ENCODE data around the gene TRAPPC8.
"Not testable (repeated sequence)": the region's sequence is repeated elsewhere in the genome, so short reads cannot be mapped to it uniquely, and the experiment has no call there.

The TRAPPC8 gene

GRCh38 chr18:31821545-31822171 is 121.3 kb downstream of the TRAPPC8 start:
- Histone ChIP-seq H2AFZ (ENCODE audit: low read length, unreplicated experiment) (no peak overlapping the region), H3K27ac (ENCODE audit: low read depth, low read length) (no peak overlapping the region), H3K4me1 (ENCODE audit: control insufficient read depth, insufficient read depth, low read length, unreplicated experiment) (no peaks in the 10 kb centered on the region), H3K4me3 (ENCODE audit: low read depth, low read length) (no peak overlapping the region), H3K27me3 (ENCODE audit: insufficient read depth, low read length) (peaks cover 14% of the 10 kb centered on the region; the same call in 1 of the 2 replicates), H3K36me3 (ENCODE audit: insufficient read depth, low read length) (no peaks in the 10 kb centered on the region), H3K79me2 (ENCODE audit: control insufficient read depth, insufficient read depth, low read length, unreplicated experiment) (no peaks in the 10 kb centered on the region)

- H3K36me3 ChIP-seq (ENCODE audit: insufficient read depth, low read length), result no peaks in the 10 kb centered on the region
- H3K4me3 ChIP-seq (ENCODE audit: low read depth, low read length), result no peak overlapping the region
- no peak overlapping the region for H2AFZ ChIP-seq (ENCODE audit: low read length, unreplicated experiment)
- H3K27me3 ChIP-seq (ENCODE audit: insufficient read depth, low read length), result peaks cover 19% of the 10 kb centered on the region; the same call in 1 of the 2 replicates
- no peaks in the 10 kb centered on the region for H3K4me1 ChIP-seq (ENCODE audit: control insufficient read depth, insufficient read depth, low read length, unreplicated experiment)
- H3K79me2 ChIP-seq (ENCODE audit: control insufficient read depth, insufficient read depth, low read length, unreplicated experiment), result no peaks in the 10 kb centered on the region
- no peak overlapping the region for H3K27ac ChIP-seq (ENCODE audit: low read depth, low read length)
Measured at GRCh38 chr18:31819925-31820229, 123.1 kb downstream of the TRAPPC8 start.

- Histone ChIP-seq H3K27ac (ENCODE audit: low read depth, low read length) (no peak overlapping the region), H3K4me3 (ENCODE audit: low read depth, low read length) (no peak overlapping the region), H2AFZ (ENCODE audit: low read length, unreplicated experiment) (no peak overlapping the region), H3K27me3 (ENCODE audit: insufficient read depth, low read length) (peaks cover 20% of the 10 kb centered on the region; the same call in 1 of the 2 replicates), H3K36me3 (ENCODE audit: insufficient read depth, low read length) (no peaks in the 10 kb centered on the region), H3K79me2 (ENCODE audit: control insufficient read depth, insufficient read depth, low read length, unreplicated experiment) (no peaks in the 10 kb centered on the region), H3K4me1 (ENCODE audit: control insufficient read depth, insufficient read depth, low read length, unreplicated experiment) (no peaks in the 10 kb centered on the region)
Measured at GRCh38 chr18:31819106-31819924, 123.6 kb downstream of the TRAPPC8 start.

DNA sequence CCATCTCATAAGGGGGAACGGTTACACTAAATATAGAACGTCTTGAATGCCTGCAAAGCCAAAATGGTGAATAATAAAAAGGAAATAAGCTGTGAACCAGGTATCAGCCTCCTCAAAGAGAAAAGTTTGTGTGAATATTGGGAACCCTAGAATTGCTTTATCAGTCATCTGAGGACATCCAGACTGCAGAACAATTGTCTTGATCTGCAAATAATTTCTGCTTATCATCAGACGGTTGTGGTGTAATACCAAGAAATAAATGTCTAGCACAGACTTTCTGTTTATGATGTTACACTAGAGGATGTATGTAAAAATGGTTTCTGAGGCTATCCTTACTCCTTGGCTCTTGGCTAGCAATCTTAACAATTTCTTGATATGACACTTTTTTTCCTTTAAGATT is 128.8 kb downstream of the TRAPPC8 start:
- H3K79me2 ChIP-seq (ENCODE audit: control insufficient read depth, insufficient read depth, low read length, unreplicated experiment), result no peaks in the 10 kb centered on the region
- no peak overlapping the region for H3K4me3 ChIP-seq (ENCODE audit: low read depth, low read length)
- peaks cover 30% of the 10 kb centered on the region; the same call in 1 of the 2 replicates for H3K27me3 ChIP-seq (ENCODE audit: insufficient read depth, low read length)
- no peaks in the 10 kb centered on the region for H3K4me1 ChIP-seq (ENCODE audit: control insufficient read depth, insufficient read depth, low read length, unreplicated experiment)
- no peak overlapping the region for H3K27ac ChIP-seq (ENCODE audit: low read depth, low read length)
- H3K36me3 ChIP-seq (ENCODE audit: insufficient read depth, low read length), result no peaks in the 10 kb centered on the region
- H2AFZ ChIP-seq (ENCODE audit: low read length, unreplicated experiment), result no peak overlapping the region

- 0 out of 2 replicates have a peak, but pooled peaks cover 10% of the 10 kb centered on the region for H3K27me3 ChIP-seq (ENCODE audit: insufficient read depth, low read length)
- H3K36me3 ChIP-seq (ENCODE audit: insufficient read depth, low read length); H3K27ac ChIP-seq (ENCODE audit: low read depth, low read length); H2AFZ ChIP-seq (ENCODE audit: low read length, unreplicated experiment); H3K4me1 ChIP-seq (ENCODE audit: control insufficient read depth, insufficient read depth, low read length, unreplicated experiment); H3K79me2 ChIP-seq (ENCODE audit: control insufficient read depth, insufficient read depth, low read length, unreplicated experiment); H3K4me3 ChIP-seq (ENCODE audit: low read depth, low read length): not testable (repeated sequence)
Measured at GRCh38 chr18:31810336-31811130, 132.4 kb downstream of the TRAPPC8 start.

GRCh38 chr18:31809049-31809448 is 133.9 kb downstream of the TRAPPC8 start:
- H3K27ac ChIP-seq (ENCODE audit: low read depth, low read length); H3K27me3 ChIP-seq (ENCODE audit: insufficient read depth, low read length); H2AFZ ChIP-seq (ENCODE audit: low read length, unreplicated experiment); H3K36me3 ChIP-seq (ENCODE audit: insufficient read depth, low read length); H3K4me3 ChIP-seq (ENCODE audit: low read depth, low read length); H3K4me1 ChIP-seq (ENCODE audit: control insufficient read depth, insufficient read depth, low read length, unreplicated experiment); H3K79me2 ChIP-seq (ENCODE audit: control insufficient read depth, insufficient read depth, low read length, unreplicated experiment): not testable (repeated sequence)

DNA sequence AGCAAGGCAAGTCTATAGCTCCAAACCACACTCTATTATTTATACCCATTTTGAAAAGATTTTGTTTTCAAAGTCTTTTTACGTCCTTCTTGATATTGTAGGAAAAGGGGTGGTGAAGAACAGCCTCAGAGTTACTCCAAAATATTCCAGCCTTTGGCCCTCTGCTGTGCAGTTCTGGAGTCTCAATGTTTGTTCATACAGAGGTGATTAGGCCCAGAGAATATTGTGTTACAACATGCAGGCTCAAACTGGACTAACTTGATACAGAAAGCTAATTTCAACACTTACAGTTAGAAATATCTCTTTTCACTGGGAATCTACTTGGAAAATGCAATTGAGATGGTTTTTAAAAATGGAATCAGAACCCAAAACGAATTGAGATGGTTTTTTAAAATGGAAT is 141.8 kb downstream of the TRAPPC8 start:
- Histone ChIP-seq H3K36me3 (ENCODE audit: insufficient read depth, low read length) (no peaks in the 10 kb centered on the region), H3K4me1 (ENCODE audit: control insufficient read depth, insufficient read depth, low read length, unreplicated experiment) (no peaks in the 10 kb centered on the region), H3K4me3 (ENCODE audit: low read depth, low read length) (no peak overlapping the region), H3K27ac (ENCODE audit: low read depth, low read length) (no peak overlapping the region), H3K79me2 (ENCODE audit: control insufficient read depth, insufficient read depth, low read length, unreplicated experiment) (no peaks in the 10 kb centered on the region), H2AFZ (ENCODE audit: low read length, unreplicated experiment) (no peak overlapping the region), H3K27me3 (ENCODE audit: insufficient read depth, low read length) (peaks cover 30% of the 10 kb centered on the region)

DNA sequence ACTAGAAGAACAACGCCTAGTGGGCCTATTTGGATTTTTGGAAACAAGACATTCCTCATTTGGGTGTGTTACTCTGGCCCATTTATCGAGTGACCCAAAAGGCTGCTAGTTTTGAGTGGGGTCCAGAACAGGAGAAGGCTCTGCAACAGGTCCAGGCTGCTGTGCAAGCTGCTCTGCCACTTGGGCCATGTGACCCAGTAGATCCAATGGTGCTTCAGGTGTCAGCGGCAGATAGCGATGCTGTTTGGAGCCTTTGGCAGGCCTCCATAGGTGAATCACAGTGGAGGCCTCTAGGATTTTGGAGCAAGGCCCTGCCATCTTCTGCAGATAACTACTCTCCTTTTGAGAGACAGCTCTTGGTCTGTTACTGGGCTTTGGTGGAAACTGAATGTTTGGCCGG is 143.7 kb downstream of the TRAPPC8 start:
- H3K79me2 ChIP-seq (ENCODE audit: control insufficient read depth, insufficient read depth, low read length, unreplicated experiment); H3K27ac ChIP-seq (ENCODE audit: low read depth, low read length); H2AFZ ChIP-seq (ENCODE audit: low read length, unreplicated experiment); H3K4me3 ChIP-seq (ENCODE audit: low read depth, low read length); H3K4me1 ChIP-seq (ENCODE audit: control insufficient read depth, insufficient read depth, low read length, unreplicated experiment); H3K36me3 ChIP-seq (ENCODE audit: insufficient read depth, low read length): not testable (repeated sequence)
- peaks cover 43% of the 10 kb centered on the region; the same call in 1 of the 2 replicates for H3K27me3 ChIP-seq (ENCODE audit: insufficient read depth, low read length)

DNA sequence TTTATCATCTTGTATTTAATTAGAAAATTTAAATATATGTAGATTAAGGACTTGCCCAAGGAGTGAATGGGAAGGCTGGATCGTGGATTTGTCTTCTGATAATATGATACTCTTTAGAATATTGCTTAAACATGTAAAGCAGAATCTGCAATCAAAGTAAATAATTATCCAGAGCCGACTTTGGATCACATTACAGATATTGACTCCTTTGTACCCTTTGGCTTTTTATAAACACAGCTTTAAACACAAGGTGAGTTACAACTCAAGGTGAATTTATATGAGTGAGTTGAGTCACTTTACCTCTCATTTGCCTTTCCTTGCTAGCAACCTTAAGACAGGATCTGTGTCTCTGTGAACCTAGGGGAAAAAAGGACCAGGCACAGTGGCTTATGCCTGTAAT is 144.5 kb downstream of the TRAPPC8 start:
- no peaks in the 10 kb centered on the region for H3K4me1 ChIP-seq (ENCODE audit: control insufficient read depth, insufficient read depth, low read length, unreplicated experiment)
- no peak overlapping the region for H3K27ac ChIP-seq (ENCODE audit: low read depth, low read length)
- H3K4me3 ChIP-seq (ENCODE audit: low read depth, low read length), result no peak overlapping the region
- peaks cover 51% of the 10 kb centered on the region; the same call in 1 of the 2 replicates for H3K27me3 ChIP-seq (ENCODE audit: insufficient read depth, low read length)
- H2AFZ ChIP-seq (ENCODE audit: low read length, unreplicated experiment), result no peak overlapping the region
- H3K79me2 ChIP-seq (ENCODE audit: control insufficient read depth, insufficient read depth, low read length, unreplicated experiment), result no peaks in the 10 kb centered on the region
- no peaks in the 10 kb centered on the region for H3K36me3 ChIP-seq (ENCODE audit: insufficient read depth, low read length)

DNA sequence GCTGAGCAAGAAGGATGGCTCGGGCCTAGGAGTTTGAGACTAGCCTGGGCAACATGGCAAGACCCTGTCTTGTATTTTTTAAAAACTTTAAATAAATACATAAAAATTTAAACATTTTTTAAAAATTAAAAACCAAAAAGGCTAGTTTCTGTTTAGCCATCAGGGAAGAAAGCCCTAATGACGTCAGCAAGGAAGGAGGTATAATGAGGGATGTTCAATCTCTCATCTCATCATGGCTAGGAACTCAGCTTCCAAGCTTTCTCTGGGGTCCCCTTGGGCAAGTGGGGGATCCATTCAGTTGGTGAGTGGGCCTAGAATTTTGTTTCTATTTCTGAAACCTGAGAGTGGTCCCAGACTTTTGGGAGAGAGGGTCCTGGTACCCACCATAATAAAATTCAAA is 147.2 kb downstream of the TRAPPC8 start:
- Histone ChIP-seq H2AFZ (ENCODE audit: low read length, unreplicated experiment) (no peak overlapping the region), H3K36me3 (ENCODE audit: insufficient read depth, low read length) (no peaks in the 10 kb centered on the region), H3K27me3 (ENCODE audit: insufficient read depth, low read length) (peaks cover 39% of the 10 kb centered on the region; the same call in 1 of the 2 replicates), H3K27ac (ENCODE audit: low read depth, low read length) (no peak overlapping the region), H3K4me1 (ENCODE audit: control insufficient read depth, insufficient read depth, low read length, unreplicated experiment) (no peaks in the 10 kb centered on the region), H3K79me2 (ENCODE audit: control insufficient read depth, insufficient read depth, low read length, unreplicated experiment) (no peaks in the 10 kb centered on the region), H3K4me3 (ENCODE audit: low read depth, low read length) (no peak overlapping the region)

All from ACC112 (cell line).